SK-N-SH treated with all-trans-retinoic acid at 6 μM for 48 hours (cell line): Measurements from ENCODE around the gene ECM2.
"Not testable (repeated sequence)": the region's sequence is repeated elsewhere in the genome, so short reads cannot be mapped to it uniquely, and the experiment has no call there.

Source experiments
- BACH2 ChIP-seq: fragments of 250-450 bp; sonication (Bioruptor Pico); IDR thresholded peaks from 2 replicates; pipeline ENCODE4 v1.9.0; 2021; ENCODE audit warnings: mild to moderate bottlenecking, borderline replicate concordance
- CSDC2 ChIP-seq: fragments of 250-450 bp; sonication (Bioruptor Pico); IDR thresholded peaks from 2 replicates; pipeline ENCODE4 v1.5.0; 2020; ENCODE audit warnings: mild to moderate bottlenecking, moderate library complexity
- ISL1 ChIP-seq: fragments of 250-450 bp; sonication (Bioruptor Pico); IDR thresholded peaks from 2 replicates; pipeline ENCODE4 v2.1.2; 2022; ENCODE audit warnings: mild to moderate bottlenecking, moderate library complexity
- SNAI2 ChIP-seq: fragments of 250-450 bp; sonication (Bioruptor Pico); IDR thresholded peaks from 2 replicates; pipeline ENCODE4 v1.5.0; 2020; ENCODE audit warnings: mild to moderate bottlenecking, moderate library complexity
- TOX ChIP-seq: fragments of 250-450 bp; sonication (Bioruptor Pico); IDR thresholded peaks from 2 replicates; pipeline ENCODE4 v1.8.0; 2021; ENCODE audit warnings: mild to moderate bottlenecking, moderate library complexity, borderline replicate concordance
- TF ChIP-seq, protein P1 (sequence below): fragments of 250-450 bp; sonication (Bioruptor Pico); IDR thresholded peaks from 2 replicates; pipeline ENCODE4 v1.5.1; 2021; ENCODE audit warnings: mild to moderate bottlenecking, moderate library complexity
- TF ChIP-seq, protein P2 (sequence below): fragments of 250-450 bp; sonication (Bioruptor Pico); IDR thresholded peaks from 2 replicates; pipeline ENCODE4 v1.8.0; 2020; ENCODE audit warnings: mild to moderate bottlenecking, moderate library complexity, borderline replicate concordance

DNA sequence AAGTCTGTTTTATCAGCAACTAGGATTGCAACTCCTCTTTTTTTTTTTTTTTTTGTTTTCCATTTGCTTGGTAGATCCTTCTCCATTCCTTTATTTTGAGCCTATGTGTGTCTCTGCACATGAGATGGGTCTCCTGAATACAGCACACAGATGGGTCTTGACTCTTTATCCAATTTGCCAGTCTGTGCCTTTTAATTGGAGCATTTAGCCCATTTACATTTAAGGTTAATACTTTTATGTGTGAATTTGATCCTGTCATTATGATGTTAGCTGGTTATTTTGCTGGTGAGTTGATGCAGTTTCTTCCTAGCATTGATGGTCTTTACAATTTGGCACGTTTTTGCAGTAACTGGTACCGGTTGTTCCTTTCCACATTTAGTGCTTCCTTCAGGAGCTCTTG lies 36.1 kb upstream of the ECM2 start:
- not testable (repeated sequence) for TF ChIP-seq BACH2, SNAI2, ISL1, TOX, CSDC2 (CRISPR knock-in tag)
- TF ChIP-seq, protein P1, sequence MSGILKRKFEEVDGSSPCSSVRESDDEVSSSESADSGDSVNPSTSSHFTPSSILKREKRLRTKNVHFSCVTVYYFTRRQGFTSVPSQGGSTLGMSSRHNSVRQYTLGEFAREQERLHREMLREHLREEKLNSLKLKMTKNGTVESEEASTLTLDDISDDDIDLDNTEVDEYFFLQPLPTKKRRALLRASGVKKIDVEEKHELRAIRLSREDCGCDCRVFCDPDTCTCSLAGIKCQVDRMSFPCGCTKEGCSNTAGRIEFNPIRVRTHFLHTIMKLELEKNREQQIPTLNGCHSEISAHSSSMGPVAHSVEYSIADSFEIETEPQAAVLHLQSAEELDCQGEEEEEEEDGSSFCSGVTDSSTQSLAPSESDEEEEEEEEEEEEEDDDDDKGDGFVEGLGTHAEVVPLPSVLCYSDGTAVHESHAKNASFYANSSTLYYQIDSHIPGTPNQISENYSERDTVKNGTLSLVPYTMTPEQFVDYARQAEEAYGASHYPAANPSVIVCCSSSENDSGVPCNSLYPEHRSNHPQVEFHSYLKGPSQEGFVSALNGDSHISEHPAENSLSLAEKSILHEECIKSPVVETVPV, result not testable (repeated sequence)
- TF ChIP-seq, protein P2, sequence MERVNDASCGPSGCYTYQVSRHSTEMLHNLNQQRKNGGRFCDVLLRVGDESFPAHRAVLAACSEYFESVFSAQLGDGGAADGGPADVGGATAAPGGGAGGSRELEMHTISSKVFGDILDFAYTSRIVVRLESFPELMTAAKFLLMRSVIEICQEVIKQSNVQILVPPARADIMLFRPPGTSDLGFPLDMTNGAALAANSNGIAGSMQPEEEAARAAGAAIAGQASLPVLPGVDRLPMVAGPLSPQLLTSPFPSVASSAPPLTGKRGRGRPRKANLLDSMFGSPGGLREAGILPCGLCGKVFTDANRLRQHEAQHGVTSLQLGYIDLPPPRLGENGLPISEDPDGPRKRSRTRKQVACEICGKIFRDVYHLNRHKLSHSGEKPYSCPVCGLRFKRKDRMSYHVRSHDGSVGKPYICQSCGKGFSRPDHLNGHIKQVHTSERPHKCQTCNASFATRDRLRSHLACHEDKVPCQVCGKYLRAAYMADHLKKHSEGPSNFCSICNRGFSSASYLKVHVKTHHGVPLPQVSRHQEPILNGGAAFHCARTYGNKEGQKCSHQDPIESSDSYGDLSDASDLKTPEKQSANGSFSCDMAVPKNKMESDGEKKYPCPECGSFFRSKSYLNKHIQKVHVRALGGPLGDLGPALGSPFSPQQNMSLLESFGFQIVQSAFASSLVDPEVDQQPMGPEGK (CRISPR knock-in tag), result not testable (repeated sequence)
